ENCODE measurements around the gene TRAPPC1. TPM values are rescaled to one million over a fixed set of nuclear protein-coding genes. Genes with fewer than 3 reads are reported as not detected.
"Not testable (repeated sequence)": the region's sequence is repeated elsewhere in the genome, so short reads cannot be mapped to it uniquely, and the experiment has no call there.

The TRAPPC1 gene
- 14.3 TPM for total RNA-seq

GRCh38 chr17:7931709-7932482 lies at the start of gene TRAPPC1, which contains the start of gene CNTROB:
TSS of gene TRAPPC1 (minus strand) at chr17:7931946. CDS start at chr17:7931829, 117 bp downstream.
TSS of gene CNTROB (plus strand) at chr17:7932206. CDS start at chr17:7933080, 874 bp downstream.
- FAIRE-seq (peak; percentile 72), DNase-seq (ENCODE audit: low spot score in 2 of 2) (peak; percentile 97 to 99)

- FAIRE-seq, result no peak
These were observed 46.1 kb upstream of the TRAPPC1 start for GRCh38 chr17:7977805-7978204.

GRCh38 chr17:7977039-7977438 lies 45.3 kb upstream of the TRAPPC1 start:
- no peak for FAIRE-seq
- DNase-seq (ENCODE audit: low spot score in 2 of 2), result no peak

More at GRCh38 chr17:7977805-7978204, 46.1 kb upstream of the TRAPPC1 start:
- DNase-seq (ENCODE audit: low spot score in 2 of 2), result no peak

GRCh38 chr17:7974638-7975131 lies 42.9 kb upstream of the TRAPPC1 start:
- FAIRE-seq (no peak), DNase-seq (ENCODE audit: low spot score in 2 of 2) (no peak)

- DNase-seq (ENCODE audit: low spot score in 2 of 2), result no peak
- no peak for FAIRE-seq
These were observed 40.5 kb upstream of the TRAPPC1 start for GRCh38 chr17:7972131-7972785.

GRCh38 chr17:7971651-7972050 lies 39.9 kb upstream of the TRAPPC1 start:
- DNase-seq (ENCODE audit: low spot score in 2 of 2), result no peak
- FAIRE-seq, result no peak

- FAIRE-seq (no peak), DNase-seq (ENCODE audit: low spot score in 2 of 2) (no peak)
These were observed 37.7 kb upstream of the TRAPPC1 start for GRCh38 chr17:7969433-7969832.

- FAIRE-seq (no peak), DNase-seq (ENCODE audit: low spot score in 2 of 2) (no peak)
These were observed 36.0 kb upstream of the TRAPPC1 start for GRCh38 chr17:7967751-7968150.

- no peak for FAIRE-seq
These were observed 29.7 kb upstream of the TRAPPC1 start for GRCh38 chr17:7961421-7961820.

GRCh38 chr17:7959503-7960253 lies 27.9 kb upstream of the TRAPPC1 start:
- no peak for DNase-seq (ENCODE audit: low spot score in 2 of 2)

More at GRCh38 chr17:7961421-7961820, 29.7 kb upstream of the TRAPPC1 start:
- no peak for DNase-seq (ENCODE audit: low spot score in 2 of 2)

GRCh38 chr17:7956228-7956965 lies 24.7 kb upstream of the TRAPPC1 start:
- DNase-seq (ENCODE audit: low spot score in 2 of 2) (no peak), FAIRE-seq (no peak)

More at GRCh38 chr17:7959503-7960253, 27.9 kb upstream of the TRAPPC1 start:
- FAIRE-seq, result no peak

GRCh38 chr17:7955414-7956227 lies 23.9 kb upstream of the TRAPPC1 start:
- no peak for FAIRE-seq
- no peak for DNase-seq (ENCODE audit: low spot score in 2 of 2)

GRCh38 chr17:7953266-7953665 lies 21.5 kb upstream of the TRAPPC1 start:
- DNase-seq (ENCODE audit: low spot score in 2 of 2); FAIRE-seq: not testable (repeated sequence)

GRCh38 chr17:7951143-7951792 lies 19.5 kb upstream of the TRAPPC1 start:
- no peak for FAIRE-seq
- no peak for DNase-seq (ENCODE audit: low spot score in 2 of 2)

GRCh38 chr17:7950578-7950977 lies 18.8 kb upstream of the TRAPPC1 start:
- no peak for DNase-seq (ENCODE audit: low spot score in 2 of 2)
- FAIRE-seq, result no peak

GRCh38 chr17:7947651-7948050 lies 15.9 kb upstream of the TRAPPC1 start:
- FAIRE-seq (no peak), DNase-seq (ENCODE audit: low spot score in 2 of 2) (no peak)

- FAIRE-seq, result no peak
These were observed 14.7 kb upstream of the TRAPPC1 start for GRCh38 chr17:7946441-7946840.

GRCh38 chr17:7945651-7946050 lies 13.9 kb upstream of the TRAPPC1 start:
- no peak for FAIRE-seq
- no peak for DNase-seq (ENCODE audit: low spot score in 2 of 2)

More at GRCh38 chr17:7946441-7946840, 14.7 kb upstream of the TRAPPC1 start:
- no peak for DNase-seq (ENCODE audit: low spot score in 2 of 2)

GRCh38 chr17:7944326-7944725 lies 12.6 kb upstream of the TRAPPC1 start:
- no peak for DNase-seq (ENCODE audit: low spot score in 2 of 2)
- no peak for FAIRE-seq

Measured in frontal cortex (tissue), 4 donors.